HG02852 (cell line): ENCODE data around the gene KLF1.

Source experiments
- ATAC-seq: cut with Tn5 transposase; IDR thresholded peaks from one replicate; pipeline ENCODE4 v1.9.1; 2021; ENCODE audit warnings: mild to moderate bottlenecking, moderate library complexity; ENCODE audit not compliant: unreplicated experiment

KLF1 gene

DNA sequence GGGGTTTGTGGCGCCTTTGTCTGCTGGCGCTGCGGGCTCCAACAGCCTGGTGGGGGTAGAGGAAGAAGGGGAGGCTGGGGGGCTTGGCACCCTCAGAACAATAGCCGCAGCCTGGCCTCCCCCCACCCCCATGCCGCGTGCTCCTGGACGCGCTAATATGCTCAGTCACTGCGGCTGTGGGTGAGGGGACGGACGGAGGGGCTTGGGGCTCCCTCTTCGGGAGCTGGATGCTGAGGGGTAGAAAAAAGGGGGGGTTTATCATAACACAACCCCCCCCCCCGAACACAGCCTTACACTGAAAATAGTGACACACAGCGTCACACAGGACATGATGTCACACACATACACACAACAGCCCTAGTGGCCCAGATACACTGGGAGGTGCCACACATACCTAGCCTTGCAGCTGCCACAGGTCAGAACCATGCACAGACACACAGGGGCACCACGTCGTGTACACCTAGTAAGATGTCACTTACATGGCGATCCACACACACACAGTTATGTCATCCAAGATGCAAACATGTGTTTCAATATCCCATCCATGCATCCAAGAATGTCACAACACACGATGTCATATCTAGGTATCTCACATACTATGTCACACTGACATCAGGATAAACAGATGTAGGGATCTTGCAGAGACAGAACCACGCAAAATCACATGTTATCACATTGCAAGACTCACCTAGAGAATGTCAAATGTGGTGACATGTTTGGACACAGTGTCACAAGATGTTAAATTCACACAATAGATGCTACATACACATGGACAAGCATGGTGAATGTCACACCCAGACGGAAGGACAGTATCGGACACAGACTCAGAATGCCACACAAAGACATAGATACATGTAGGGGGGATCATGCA, 47.9 kb downstream of the KLF1 start:
- ATAC-seq, result no peak

- ATAC-seq, result no peak
Observed at GRCh38 chr19:12838182-12838885, 48.7 kb downstream of the KLF1 start, which contains the start of gene MAST1. MAST1 (plus strand) TSS chr19:12838515; CDS start chr19:12838573, 58 bp downstream.

DNA sequence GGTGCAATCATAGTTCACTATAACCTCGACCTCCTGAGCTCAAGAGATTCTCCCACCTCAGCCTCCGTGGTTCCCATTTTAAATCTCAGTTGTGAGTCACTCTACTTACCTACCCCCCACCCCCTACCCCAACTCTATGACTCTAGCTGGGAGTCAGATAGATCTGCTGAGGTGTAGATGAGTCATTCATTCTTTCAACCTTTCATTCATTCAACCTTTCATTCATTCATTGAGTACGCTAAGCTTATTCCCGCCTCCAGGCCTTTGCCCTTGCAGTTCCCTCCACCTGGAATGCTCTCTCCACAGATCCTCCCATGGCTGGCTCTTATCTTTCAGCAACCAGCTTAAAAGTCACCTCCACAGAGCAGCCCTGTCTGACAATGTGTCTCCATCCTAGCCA, 49.8 kb downstream of the KLF1 start:
- no peak for ATAC-seq

DNA sequence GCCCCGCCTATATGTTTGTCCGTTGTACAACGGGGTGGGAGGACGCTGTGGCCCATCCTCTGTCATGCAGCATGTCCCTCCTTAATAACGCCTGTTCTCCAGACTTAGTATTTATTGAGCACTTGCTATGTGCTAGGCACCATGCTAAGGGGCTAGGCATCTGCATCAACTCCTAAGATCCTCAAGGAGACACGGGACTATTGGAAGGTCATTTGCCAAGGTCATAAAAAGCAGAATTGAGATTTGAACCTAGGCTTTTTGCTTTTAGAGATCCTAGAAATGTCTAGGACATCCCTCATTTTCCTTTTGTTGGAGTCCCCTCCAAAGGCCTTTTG, 50.5 kb downstream of the KLF1 start:
- ATAC-seq, result no peak

- ATAC-seq, result no peak
Observed at GRCh38 chr19:12834976-12835757, 51.8 kb downstream of the KLF1 start.

DNA sequence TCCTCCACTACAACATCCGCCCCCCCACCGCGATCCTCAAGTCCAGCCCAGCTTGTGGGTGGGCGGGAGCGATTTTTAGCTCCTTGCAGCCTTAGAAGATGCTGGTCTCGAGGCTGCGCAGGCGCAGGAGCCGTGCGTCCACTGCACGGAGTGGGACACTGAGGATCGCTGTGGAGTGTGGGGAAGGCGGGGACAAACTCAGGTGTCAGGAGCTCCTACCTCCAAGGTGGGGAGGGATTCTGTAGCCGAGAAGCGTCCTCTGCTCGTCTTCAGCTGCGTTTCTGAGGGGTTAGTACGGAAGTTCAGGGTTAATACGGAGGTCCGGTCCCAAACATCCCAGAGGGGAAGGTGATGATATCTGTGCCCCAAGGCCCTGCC, 52.4 kb downstream of the KLF1 start, which contains the start of gene RTBDN:
TSS of gene RTBDN (minus strand) at position 14 of the 378 bp plus-strand sequence. CDS start 4,600 bp downstream, outside the sequence.
- ATAC-seq, result no peak
